ENCODE measurements around the gene ADSL.

ADSL gene

DNA sequence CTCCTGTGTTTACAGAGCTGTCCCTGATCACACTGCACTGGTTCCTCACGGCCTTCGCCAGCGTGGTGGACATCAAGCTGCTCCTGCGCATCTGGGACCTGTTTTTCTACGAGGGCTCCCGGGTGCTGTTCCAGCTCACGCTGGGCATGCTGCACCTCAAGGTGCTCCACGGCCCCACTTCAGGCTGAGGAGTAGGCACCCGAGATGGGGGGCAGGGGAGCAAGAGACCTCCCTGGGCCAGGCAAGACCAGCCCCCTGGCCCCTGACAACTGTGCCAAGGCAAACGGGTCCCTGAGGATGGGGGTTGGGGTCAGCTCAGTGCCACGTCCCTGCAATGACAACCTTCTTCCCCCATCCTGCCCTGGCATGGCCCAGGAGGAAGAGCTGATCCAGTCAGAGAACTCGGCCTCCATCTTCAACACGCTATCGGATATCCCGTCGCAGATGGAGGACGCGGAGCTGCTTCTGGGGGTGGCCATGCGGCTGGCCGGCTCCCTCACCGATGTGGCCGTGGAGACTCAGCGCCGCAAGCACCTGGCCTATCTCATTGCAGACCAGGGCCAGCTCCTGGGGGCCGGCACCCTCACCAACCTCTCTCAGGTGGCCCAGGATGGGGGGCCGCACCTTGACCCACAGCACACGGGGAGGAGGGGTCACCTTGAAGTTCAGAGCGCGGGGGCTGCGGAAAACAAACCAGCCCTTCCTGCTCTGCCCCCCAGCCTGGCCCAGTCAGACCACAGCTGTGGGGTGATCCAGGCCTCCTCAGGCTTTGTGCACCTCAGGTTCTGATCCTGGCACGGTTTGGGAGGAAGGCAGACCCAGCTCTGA is 60.0 kb downstream of the ADSL start:
- DNase-seq, result no peak

DNA sequence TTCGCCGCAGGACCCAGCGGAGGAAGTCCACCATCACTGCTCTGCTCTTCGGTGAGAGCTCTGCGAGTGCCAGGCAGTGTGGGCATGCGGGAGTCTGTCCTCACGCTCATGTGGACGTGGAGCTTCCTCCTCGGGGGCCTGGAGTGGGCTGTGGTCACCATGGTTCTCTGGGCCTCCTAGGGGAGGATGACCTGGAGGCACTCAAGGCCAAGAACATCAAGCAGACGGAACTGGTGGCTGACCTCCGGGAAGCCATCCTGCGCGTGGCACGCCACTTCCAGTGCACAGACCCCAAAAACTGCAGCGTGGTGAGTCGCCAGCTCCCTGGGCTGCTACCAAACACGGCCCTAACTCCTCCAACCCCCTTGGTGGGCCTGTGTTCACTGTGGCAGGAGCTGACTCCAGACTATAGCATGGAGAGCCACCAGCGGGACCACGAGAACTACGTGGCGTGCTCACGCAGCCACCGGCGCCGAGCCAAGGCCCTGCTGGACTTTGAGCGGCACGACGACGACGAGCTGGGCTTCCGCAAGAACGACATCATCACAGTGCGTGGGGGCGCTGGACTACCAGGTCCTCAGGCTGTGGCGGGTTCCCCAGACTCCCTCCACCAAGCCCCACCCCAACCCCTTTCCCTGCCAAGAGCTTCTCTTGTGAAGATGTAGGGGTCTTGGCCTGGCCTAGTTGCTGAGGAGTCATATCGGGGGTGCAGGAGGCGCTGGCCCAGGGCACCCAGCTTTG is 60.9 kb downstream of the ADSL start:
- no peak for DNase-seq

DNA sequence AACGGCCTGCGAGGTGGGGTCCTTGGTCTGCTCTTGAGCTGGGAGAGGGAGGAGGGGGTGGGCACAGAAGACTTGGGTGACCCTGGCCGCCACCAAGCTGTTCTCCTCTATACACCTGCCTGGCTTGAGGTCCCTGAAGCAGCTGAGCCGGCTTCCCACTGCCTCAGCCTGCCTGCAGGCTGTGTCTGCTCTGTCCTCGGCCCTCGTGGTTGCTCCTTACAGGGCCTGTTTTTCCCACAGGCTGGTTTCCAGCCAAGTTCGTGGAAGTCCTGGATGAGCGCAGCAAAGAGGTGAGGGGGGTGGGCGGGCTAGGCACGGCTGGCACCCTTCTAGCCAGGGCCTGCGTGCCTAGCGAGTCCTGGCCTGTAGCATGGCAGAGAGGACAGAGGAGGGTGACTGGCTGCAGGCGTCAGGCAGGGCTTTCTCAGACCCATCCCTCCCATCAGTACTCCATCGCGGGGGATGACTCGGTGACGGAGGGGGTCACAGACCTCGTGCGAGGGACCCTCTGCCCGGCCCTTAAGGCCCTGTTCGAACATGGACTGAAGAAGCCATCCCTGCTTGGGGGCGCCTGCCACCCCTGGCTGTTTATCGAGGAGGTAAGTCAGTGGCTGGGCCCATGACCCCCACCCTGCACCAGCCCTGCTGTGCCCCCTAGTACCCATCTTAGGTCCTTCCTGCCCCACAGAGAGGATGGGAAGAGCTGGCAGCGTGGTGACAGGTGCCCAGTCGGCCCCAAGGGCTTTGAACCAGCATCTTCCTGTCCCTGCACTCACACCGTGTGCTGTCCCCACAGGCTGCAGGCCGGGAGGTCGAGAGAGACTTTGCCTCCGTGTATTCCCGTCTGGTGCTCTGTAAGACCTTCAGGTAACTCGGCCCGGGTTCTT is 61.8 kb downstream of the ADSL start:
- DNase-seq, result no peak

DNA sequence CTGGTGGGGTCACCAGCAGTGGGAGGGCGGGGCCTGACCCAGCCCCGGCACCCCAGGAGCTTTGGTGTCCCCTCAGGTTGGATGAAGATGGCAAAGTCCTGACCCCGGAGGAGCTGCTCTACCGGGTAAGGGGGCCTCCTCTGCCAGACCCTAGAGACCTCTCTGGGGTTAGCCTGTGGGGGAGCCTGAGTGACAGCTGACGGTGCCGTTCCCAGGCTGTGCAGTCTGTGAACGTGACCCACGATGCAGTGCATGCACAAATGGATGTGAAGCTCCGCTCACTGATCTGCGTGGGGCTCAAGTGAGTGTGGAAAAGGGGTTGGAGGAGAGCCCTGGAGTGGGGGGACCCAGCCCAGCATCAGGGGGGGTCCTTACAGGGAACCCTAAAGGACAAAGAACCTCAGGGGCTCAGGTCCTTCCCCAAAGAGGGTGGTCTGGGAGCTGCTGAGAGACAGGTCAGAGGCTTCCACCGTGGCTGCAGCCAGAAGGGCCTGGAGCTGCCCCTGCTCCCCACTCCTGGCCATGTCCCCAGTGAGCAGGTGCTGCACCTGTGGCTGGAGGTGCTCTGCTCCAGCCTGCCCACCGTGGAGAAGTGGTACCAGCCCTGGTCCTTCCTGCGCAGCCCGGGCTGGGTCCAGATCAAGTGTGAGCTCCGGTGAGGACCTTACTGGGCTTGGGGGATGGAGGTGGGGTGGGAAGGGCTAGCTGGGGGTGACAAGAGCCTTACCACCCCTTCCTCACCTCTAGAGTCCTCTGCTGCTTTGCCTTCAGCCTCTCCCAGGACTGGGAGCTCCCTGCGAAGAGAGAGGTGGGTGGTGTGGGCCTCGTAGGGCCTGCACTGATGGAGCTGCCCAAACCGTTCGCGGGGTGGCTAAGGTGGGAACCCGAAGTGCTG is 62.7 kb downstream of the ADSL start:
- no peak for DNase-seq

DNA sequence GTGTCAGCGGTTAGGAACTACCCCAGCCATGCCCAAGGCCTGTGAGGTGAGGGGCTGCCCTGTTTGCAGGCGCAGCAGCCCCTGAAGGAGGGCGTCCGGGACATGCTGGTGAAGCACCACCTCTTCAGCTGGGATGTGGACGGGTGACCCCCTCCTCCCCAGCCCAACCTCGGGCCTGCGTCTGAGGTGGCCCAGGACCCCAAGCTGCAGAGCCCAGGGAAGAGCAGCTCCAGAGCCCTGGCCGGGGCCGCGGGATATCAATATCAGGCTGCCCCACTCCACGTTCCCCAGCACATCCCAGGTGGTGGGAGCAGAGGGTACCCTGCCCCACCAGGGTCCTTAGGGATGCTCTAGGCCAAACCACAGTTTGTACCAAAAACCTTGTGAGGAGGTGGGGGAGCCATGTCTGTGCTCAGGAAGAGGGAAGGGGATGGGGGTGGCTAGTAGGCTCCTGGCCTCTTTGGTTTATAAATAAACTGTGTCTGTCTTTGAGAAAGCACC is 63.4 kb downstream of the ADSL start:
- no peak for DNase-seq

DNA sequence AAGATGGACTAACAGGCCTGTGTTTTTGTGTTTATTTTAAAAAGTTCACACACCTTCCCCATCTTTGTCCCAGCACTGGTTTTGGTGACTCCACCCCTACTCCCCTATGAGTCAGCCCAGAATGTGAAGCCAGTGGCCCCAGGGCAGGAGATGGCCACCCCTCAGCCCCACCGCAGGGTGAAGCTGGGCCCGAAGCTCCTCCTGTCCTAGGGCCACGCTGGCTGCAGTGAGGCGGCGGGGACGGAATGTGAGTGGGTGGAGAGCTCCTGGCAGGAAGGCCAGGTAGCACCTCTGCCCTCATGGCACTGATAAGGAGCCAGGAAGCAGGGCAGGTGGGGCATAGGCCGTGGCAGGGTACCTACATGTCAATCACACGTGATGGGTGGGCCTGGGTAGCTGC is 64.0 kb downstream of the ADSL start:
- DNase-seq, result no peak

DNA sequence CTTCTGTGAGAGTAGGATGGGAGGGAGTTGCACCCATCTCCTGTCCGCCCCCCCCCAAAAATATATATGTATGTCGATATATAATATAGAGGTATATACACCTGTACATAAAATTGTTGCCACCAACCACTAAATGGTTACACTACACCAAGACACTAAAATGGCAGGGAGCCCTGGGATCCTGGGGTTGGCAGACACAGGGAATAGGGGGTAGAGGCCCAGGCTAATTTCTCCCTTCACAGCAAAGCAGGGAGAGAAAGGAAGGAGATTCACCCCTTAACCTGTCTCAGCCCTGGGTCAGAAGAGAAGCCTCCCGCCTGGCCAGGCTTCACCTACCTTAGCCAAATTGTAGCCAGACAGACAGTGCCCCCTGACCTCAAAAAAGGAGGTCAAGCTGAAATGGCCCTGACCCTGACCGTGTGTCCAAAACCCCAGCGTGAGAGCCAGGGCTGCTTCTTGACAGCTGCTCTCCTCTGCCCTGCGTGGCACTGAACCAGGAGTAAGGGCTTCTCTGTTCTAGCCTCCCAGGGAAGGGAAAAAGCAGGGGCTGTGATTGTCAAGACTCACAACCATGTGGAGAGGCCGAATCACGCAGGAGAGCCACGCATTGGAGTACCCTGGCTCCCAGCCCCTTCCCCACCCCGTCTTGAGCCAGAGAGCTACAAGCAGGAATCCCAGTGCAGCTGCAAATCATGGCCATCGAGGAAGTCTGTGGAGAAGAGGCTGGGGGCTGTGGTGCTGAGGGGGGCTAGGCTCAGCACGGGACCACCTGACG is 64.6 kb downstream of the ADSL start:
- no peak for DNase-seq

DNA sequence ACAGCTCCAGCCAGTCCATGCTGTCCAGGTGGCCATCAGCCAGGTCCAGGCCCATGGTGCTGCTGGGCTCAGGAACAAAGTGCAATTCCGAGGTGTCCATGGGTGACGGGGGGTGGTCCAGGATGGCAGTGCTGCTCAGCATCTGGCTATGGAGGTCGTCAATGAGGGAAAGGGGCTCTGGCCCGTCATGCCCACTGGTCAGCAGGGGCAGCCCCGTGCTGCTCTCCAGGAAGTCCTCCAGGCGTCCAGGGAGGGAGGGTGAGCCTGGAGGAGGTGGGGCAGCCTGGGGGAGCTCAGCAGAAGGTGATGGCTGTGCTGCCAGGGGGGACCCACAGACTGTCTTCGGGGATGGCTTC is 65.2 kb downstream of the ADSL start:
- no peak for DNase-seq

DNA sequence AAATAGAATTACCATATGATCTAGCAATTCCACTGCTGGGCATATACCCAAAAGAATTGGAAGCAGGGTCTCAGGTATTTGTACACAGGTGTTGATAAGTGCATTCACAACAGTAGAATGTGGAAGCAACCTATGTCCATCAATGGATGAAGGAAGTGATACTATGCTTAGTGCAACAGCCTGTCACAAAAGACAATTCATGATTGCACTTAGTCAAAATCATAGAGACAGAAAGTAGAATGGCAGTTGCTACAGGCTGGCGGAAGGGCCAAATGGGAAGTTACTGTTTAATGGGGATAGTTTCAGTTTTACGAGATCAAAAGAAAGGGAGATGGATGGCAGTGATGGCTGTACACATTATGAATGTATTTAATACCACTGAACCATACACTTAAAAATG is 66.1 kb downstream of the ADSL start:
- no peak for DNase-seq

DNA sequence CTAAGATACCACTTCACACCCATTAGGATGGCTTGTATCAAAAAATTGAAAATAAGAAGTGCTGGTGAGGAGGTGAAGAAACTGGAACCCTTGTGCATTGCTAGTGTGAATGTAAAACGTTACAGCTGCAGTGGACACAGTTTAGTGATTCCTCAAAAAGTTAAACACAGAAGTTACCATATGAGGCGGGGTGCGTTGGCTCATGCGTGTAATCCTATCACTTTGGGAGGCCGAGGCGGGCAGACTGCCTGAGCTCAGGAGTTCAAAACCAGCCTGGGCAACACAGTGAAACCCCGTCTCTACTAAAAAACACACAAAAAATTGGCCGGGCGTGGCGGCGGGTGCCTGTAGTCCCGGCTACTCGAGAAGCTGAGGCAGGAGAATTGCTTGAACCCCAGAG is 67.6 kb downstream of the ADSL start:
- DNase-seq, result no peak

DNA sequence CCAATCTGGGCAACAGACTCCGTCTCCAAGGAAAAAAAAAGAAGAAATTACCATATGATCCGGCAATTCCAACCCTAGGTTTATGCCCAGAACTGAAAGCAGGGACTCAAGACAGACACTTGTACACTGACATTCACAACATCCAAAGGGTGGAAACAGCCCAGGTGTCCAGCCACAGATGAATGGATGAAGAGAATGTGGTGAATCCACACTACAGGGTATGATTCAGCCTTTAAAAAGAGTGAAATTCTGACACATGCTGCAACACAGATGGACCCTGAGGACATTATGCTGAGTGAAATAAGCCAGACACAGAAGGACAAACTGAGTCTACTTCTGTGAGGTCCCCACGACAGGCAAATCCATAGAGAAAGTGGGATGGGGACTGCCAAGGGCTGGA is 68.0 kb downstream of the ADSL start:
- DNase-seq, result no peak

DNA sequence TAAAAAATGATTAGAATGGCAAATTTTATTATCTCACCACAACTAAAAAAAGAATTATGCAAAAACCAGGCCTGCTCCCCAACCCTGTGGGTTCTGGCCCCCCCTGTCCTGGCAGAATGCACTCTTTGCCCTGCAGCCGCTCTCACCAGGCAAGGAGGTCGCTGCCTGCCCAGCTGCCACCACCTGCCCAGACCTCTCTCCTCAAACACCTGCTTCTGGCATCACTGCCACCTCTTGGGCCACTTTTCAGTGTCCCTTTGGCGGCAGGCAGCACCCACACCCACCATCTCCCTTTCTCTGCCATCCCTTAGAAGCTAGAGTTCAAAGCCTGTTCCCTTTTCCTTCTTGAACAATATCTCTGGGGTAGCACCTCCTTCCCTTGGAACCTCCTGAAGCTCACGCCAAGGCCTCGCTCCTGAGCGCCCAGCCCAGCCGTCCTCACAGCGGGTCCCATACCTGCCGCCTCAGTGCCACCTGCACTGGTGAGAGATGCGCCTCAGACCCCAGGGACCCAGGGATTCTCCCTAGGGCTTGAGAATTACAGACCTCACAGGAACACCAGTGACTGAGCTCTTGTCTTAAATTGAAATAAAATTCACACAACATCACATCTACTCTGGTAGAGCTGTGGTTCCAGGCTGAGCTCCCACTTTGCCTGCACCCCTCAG is 68.7 kb downstream of the ADSL start:
- no peak for DNase-seq

DNA sequence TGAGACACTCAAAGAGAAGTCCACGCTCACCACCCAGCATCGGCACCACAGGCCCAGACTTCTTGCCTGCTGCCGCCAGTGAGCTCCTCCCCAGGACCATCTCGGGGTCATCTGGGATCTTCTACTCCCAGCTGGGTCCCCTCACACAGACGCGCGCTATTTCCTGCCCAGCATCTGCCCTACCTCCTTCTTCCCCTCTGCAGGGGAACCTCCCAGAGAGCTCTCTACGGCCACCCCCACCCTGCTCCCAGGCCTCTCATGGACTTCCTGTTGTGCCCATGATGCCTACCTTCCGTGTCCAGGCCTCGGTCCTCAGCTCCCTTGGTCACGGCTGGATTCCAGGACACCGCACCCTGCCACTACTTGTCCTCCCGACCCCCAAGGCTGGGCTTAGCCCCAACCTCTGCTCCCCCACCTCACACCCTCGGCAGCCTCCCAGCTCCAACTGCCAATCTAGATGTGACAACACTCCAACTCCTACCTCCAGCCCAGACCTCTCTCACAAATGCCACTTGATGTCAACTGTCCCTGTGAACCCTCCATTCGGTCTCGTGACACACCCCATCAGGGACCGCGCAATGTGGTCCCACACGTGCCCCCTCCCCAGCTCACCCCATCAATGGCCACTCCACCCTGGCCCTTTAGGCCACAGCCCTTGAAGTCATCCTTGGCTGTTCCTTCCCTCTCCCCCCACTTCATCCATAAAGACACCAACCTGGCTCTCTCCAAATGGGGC is 69.4 kb downstream of the ADSL start:
- DNase-seq, result no peak

DNA sequence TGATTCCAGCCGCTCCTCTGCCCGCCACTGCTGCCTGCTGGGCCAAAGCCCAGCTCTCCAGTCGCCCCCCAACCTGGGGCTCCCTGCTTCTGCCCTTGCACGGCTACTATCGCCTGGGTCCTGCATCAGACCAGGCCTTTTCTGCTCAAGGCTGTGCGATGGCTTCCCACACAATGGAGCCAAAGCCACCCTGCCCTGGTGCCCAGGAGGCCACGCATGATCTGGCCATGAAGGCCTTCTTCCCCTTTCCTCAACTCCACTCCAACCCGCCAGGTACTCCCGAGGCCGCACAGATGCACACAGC is 69.9 kb downstream of the ADSL start:
- DNase-seq, result no peak

DNA sequence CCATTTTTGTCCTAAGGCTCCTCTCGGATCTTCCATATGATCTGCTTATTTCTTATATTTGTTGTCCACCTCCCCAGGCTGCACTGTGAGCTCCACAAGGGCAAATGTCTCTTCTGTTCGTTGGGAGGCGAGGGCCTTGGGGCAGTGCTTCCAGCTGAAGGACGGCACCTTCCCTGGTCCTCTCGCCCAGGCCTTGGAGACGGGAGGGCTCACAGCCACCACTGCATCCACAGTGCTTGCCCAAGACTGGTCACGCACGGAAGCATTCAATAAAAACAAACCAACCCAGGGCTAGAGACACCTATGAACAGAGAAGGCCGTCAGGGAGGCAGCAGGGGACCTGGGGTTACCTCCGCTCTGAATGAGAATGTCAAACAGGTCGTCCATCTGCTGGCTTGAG is 70.3 kb downstream of the ADSL start:
- DNase-seq, result no peak

DNA sequence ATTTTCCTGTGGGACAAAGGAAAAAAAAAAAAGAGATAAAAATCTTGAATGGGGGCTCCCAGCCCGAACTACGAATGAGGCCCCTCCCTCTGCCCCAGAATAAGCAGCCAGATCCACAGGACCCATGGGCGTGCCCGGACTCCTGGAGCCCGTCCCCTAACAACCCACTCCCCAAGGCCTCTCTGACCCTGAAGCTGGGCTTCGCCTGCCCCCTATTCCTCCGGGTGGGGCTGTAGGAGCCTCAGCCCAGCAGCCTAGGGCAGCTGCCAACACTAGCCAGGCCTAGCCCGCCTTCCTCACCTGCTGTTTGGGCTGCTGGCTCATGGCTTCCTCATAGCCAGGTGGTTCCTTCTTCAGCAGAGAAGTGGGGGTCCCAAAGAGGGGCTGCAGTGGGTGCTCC is 70.7 kb downstream of the ADSL start:
- no peak for DNase-seq

DNA sequence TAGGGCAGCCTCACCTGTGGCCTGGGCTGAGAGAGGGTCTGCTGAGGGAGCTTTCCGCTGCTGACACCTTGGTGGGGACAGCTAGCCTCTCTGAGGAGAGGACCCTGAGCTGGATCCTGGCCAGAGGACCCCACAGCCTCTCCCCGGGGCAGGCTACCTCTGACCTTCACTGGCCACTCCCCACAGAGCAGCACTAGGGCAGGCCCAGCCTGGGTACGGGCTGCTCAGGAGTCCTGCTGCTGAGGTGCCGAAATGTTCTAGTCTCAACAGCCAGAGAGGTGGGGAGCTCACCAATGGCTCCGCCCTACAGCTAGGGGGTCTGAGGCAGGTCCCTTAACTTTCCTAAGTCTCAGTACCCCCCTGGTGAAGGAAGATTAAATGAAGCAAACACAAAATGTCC is 71.6 kb downstream of the ADSL start:
- no peak for DNase-seq

DNA sequence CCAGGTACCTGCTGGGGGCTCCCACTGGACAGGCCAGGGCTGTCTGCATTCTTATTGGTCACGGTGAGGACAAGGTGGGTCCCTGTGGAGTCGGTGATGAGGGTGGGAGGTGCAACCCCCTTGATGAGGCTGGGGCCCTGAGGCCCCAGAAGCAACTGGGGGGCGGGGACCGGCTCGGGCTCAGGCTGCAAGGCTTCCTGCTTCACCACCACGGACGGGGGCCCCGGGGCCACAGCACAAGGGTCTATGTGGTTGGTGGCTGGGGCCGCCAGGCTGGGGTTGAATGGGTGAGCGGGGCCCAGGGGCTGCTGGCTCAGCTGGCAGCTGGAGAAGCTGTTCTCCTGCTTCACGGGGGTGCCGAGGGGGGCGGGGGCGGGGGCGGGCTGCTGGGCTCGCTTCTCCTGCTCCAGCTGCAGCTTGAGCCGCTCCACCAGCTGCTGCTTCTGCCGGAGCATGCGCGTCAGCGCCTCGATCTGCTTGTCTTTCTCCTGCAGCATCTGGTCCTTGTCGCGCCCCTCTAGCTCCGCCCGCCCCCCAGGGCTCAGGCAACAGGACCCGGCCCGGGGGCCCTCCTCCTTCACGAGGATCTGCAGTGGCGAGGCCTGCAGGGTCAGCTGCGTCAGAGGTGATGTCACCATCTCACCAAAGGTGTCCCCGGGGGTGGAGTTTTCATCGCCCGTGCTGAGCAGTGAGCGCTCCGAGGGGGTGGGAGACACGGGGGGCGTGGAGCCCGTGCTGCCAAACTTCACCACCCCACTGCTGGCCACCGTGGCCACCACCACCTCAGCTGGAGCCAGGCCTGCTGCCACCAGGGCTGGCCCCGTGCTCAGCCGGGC is 72.3 kb downstream of the ADSL start:
- no peak for DNase-seq

DNA sequence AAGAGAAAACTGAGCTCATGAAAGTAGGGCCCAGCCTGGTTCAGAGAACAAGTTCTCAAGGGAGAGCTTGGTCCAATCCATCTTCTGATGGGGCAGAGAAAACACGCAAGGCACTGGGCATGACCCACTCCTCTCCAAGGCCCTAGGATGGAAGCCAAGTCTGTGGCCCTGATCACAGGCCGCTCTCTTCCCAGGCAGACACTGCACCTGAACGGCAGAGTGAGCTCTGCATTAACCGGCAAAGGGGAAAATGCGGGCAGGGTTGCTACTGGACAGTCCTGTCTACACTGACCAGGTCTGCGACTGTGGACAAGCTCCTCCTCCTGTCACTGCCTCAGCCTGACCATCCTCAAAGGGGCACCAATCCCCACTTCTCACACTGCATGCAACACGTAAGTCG is 73.4 kb downstream of the ADSL start:
- no peak for DNase-seq

All from activated naive CD4-positive, alpha-beta T cell (primary cell).